GM18868 (cell line): Measurements from ENCODE around the gene ERO1B.
"Not testable (repeated sequence)": the region's sequence is repeated elsewhere in the genome, so short reads cannot be mapped to it uniquely, and the experiment has no call there.

Experiments
- ATAC-seq: cut with Tn5 transposase; IDR thresholded peaks from one replicate; pipeline ENCODE4 v1.9.1; 2021; ENCODE audit warnings: mild to moderate bottlenecking, moderate library complexity; ENCODE audit not compliant: unreplicated experiment

The ERO1B gene

GRCh38 chr1:236281654-236282424 lies at the start of gene ERO1B:
Gene ERO1B (minus strand): TSS chr1:236281958. CDS start chr1:236281783, 175 bp downstream.
- peak; percentile 78 for ATAC-seq

- ATAC-seq, result not testable (repeated sequence)
These were observed 49.7 kb upstream of the ERO1B start for GRCh38 chr1:236331412-236331811.

GRCh38 chr1:236326432-236326831 lies 44.7 kb upstream of the ERO1B start:
- no peak for ATAC-seq

- ATAC-seq, result no peak
These were observed 43.8 kb upstream of the ERO1B start for GRCh38 chr1:236325567-236325966.

- ATAC-seq, result no peak
These were observed 42.2 kb upstream of the ERO1B start for GRCh38 chr1:236323819-236324411.

GRCh38 chr1:236322566-236323409 lies 41.0 kb upstream of the ERO1B start:
- ATAC-seq, result no peak

GRCh38 chr1:236321101-236321500 lies 39.3 kb upstream of the ERO1B start:
- no peak for ATAC-seq

GRCh38 chr1:236320671-236321070 lies 38.9 kb upstream of the ERO1B start:
- ATAC-seq, result no peak

GRCh38 chr1:236320214-236320613 lies 38.5 kb upstream of the ERO1B start:
- no peak for ATAC-seq

- ATAC-seq, result no peak
These were observed 34.7 kb upstream of the ERO1B start for GRCh38 chr1:236316437-236316836.

- ATAC-seq, result no peak
These were observed 33.8 kb upstream of the ERO1B start for GRCh38 chr1:236315518-236315917.

- no peak for ATAC-seq
These were observed 33.3 kb upstream of the ERO1B start for GRCh38 chr1:236315092-236315491.

- not testable (repeated sequence) for ATAC-seq
These were observed 32.3 kb upstream of the ERO1B start for GRCh38 chr1:236314050-236314449.

GRCh38 chr1:236313427-236313826 lies 31.7 kb upstream of the ERO1B start:
- no peak for ATAC-seq

- no peak for ATAC-seq
These were observed 29.3 kb upstream of the ERO1B start for GRCh38 chr1:236311040-236311439.

- ATAC-seq, result no peak
These were observed 27.1 kb upstream of the ERO1B start for GRCh38 chr1:236308827-236309226.

GRCh38 chr1:236307435-236307834 lies 25.7 kb upstream of the ERO1B start:
- ATAC-seq, result no peak

- ATAC-seq, result no peak
These were observed 22.9 kb upstream of the ERO1B start for GRCh38 chr1:236304682-236305081.

- ATAC-seq, result peak; percentile 84
These were observed 21.9 kb upstream of the ERO1B start for GRCh38 chr1:236303675-236304074.

GRCh38 chr1:236302941-236303340 lies 21.2 kb upstream of the ERO1B start:
- ATAC-seq, result no peak

- no peak for ATAC-seq
These were observed 20.2 kb upstream of the ERO1B start for GRCh38 chr1:236301958-236302335.
